GM19455 (cell line): Measurements from ENCODE around the gene GMEB2.
"Not testable (repeated sequence)": the region's sequence is repeated elsewhere in the genome, so short reads cannot be mapped to it uniquely, and the experiment has no call there.

Experiments used
- ATAC-seq: cut with Tn5 transposase; IDR thresholded peaks from one replicate; pipeline ENCODE4 v1.9.1; 2021; ENCODE audit not compliant: unreplicated experiment

Gene GMEB2

GRCh38 chr20:63626424-63627128, at the start of gene GMEB2:
GMEB2 (minus strand) TSS chr20:63627101; CDS start chr20:63619397, 7,704 bp downstream.
- peak; percentile 50 for ATAC-seq

GRCh38 chr20:63675681-63676368, 48.9 kb upstream of the GMEB2 start:
- ATAC-seq, result no peak

- ATAC-seq, result no peak
Measured at GRCh38 chr20:63673951-63674350, 47.0 kb upstream of the GMEB2 start.

GRCh38 chr20:63672666-63673065, 45.8 kb upstream of the GMEB2 start:
- ATAC-seq, result no peak

GRCh38 chr20:63671695-63672094, 44.8 kb upstream of the GMEB2 start:
- not testable (repeated sequence) for ATAC-seq

DNA sequence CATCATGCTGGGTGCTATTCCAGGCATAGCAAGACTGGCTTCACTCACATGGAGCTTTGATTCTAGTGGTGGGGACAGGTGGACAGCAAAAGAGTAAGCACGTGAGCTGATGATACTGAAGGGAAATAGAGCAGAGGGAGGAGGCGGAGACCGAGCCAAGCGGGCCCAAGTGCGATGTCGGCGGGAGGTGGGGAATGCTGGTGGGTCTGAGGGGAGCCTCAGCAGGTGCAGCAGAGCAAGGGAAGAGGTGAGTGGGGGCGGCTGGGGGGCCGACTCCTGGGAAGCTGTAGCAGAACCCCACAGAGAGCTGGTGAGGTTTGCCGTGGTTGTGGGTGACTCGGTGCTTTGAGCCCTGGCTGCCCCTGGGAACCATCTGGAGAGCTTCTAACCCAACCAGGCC, 41.5 kb upstream of the GMEB2 start:
- no peak for ATAC-seq

- ATAC-seq, result no peak
Measured at GRCh38 chr20:63667858-63668257, 41.0 kb upstream of the GMEB2 start.

DNA sequence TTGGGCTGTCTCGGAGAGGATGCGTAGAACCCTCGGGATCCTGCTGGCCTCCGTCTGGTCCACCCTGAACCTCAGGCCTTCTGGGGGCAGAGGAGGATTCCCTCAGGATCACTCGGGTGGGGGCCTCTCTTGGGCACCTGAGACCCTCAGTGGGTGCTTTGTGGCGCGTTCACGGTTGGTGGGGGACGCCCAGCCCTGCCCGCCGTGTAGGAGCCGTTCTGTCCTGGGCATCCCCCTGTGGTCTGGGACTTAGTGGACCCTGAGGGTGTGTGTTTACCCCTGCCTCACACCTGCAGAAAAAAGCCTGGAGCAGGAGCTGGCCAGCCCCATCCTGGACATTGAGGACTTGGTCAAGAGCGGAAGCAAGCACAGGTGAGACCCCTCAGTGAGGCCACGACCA, 38.8 kb upstream of the GMEB2 start:
- no peak for ATAC-seq

DNA sequence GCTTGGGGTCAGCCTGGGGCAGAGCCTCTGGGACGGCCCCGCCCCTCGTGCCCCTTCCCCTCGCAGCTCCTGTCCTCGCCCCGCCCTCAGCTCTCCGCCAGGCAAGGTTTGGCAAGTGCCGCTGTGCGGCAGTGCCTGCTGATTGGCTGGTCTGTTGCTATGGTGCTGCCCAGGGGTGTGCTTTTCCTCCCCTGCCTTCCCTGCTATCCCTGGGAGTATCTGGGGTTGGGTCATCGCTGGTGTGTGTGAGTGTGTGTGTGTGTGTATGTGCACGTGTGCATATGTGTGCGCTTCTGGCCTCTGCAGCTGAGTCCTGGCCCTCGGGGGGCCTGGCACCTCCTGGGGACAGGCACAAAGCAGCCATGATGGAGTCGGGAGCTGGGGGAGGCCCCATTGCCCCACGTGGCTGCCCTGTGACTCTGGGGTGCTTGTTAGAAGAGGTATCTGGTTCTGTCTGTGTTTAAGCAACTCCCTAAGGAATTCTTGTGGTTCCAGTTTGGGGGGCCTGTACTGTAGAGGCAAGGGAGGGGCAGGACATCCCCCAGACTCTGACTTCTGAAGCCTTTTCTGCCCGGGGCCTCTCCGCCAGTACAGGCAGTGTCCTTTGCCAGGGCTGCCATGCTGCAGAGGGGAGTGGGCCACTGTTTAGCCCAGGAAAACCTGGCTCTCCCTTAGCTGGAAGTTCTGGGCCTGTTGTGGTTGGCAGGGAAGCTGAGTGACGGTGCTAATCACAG, 38.1 kb upstream of the GMEB2 start:
- no peak for ATAC-seq

DNA sequence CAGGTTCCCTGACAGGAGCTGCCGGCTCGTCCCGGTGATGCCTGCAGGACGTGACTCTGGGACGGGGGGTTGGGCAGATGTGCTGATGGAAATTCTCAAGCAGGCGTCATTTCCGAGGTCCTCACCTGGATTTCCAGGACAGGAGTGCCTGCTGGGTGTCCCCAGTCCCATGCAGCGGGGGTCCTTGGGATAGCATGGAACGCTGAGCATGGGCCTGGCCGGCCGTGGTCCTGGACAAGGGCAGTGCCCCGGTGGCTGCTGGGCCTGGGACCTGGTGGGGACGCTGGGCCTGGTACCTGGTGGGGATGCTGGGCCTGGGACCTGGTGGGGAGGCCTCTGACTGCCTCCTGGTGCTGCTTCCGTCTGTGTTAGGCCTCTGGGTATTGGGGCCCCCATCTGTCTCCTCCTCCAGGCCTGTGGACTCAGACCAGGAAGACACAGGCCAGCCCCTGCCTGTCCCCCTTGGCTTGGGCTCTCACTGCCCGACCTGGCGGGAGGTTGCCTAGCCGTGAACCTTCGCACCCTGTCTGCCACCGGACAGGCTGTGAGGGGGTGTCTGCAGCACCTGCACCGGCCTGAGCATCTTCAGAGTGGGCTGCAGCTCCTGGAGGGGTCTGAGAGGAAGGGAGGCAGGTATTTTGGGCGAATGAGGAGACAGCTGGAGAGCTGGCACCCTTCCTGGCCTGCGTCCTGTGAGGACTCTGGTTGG, 37.4 kb upstream of the GMEB2 start:
- ATAC-seq, result no peak

- no peak for ATAC-seq
Measured at GRCh38 chr20:63663332-63664066, 36.6 kb upstream of the GMEB2 start.

- no peak for ATAC-seq
Measured at GRCh38 chr20:63662813-63663189, 35.9 kb upstream of the GMEB2 start.

GRCh38 chr20:63661959-63662812, 35.3 kb upstream of the GMEB2 start:
- no peak for ATAC-seq

DNA sequence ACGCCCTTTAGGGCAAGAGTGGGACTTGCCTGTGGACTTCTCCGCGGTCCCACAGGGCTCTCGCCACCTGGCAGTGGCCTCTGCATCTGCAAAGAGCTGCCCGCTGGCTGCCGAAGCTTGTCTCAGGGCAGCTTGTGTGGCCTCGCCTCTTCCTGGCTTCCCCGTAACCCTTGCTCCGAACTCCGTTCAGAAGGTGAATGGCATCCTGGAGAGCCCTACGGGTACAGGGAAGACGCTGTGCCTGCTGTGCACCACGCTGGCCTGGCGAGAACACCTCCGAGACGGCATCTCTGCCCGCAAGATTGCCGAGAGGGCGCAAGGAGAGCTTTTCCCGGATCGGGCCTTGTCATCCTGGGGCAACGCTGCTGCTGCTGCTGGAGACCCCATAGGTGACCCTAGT, 34.2 kb upstream of the GMEB2 start:
- ATAC-seq, result no peak

- ATAC-seq, result no peak
Measured at GRCh38 chr20:63660622-63661021, 33.7 kb upstream of the GMEB2 start.

DNA sequence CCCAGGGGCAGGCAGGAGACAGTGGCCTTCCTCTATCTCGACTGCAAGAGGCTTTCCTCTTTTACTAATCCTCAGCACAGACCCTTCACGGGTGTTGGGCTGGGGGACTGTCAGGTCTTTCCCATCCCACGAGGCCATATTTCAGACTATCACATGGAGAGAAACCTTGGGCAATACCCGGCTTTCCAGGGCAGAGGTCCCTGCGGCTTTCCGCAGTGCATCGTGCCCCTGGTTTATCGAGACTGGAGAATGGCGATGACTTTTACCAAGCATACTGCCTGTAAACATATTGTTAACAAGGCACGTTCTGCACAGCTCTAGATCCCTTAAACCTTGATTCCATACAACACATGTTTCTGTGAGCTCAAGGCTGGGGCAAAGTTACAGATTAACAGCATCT, 33.3 kb upstream of the GMEB2 start:
- ATAC-seq, result not testable (repeated sequence)

DNA sequence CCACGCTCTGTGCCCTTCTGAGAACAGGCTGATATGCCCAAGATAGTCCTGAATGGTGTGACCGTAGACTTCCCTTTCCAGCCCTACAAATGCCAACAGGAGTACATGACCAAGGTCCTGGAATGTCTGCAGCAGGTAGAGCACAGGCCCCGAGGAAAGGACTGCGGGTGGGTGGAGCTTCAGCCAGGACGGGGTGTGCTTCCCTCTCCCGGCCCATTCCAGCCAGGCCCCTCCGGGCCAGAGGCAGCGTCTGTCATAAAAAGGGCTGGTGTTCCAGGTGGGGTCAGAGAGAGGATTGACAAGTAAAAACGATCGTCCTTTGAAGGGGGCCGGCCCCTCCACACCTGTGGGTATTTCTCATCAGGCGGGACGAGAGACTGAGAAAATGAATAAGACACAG, 32.5 kb upstream of the GMEB2 start:
- no peak for ATAC-seq

DNA sequence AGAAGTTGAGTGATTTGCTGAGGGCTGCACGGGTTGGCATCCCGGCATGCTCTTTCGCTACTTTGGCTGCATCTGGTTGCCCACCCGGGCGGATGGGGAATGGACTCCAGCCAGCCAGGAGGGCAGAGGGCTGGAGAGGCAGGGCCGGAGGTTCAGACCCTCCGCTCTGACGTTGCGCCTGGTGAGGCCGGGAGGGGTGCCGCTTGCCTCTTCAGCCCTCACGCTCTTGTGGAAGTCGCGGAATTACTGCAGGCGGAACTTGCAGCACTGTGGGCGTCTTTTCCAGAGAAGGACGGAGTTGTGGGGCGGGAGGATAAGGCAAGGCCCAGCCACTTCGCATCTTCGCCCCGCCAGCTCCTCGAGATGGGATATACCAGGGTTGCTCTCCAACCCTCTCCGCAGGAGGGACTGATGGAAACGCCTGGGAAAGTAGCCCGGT, 31.9 kb upstream of the GMEB2 start:
- ATAC-seq, result peak; percentile 19

DNA sequence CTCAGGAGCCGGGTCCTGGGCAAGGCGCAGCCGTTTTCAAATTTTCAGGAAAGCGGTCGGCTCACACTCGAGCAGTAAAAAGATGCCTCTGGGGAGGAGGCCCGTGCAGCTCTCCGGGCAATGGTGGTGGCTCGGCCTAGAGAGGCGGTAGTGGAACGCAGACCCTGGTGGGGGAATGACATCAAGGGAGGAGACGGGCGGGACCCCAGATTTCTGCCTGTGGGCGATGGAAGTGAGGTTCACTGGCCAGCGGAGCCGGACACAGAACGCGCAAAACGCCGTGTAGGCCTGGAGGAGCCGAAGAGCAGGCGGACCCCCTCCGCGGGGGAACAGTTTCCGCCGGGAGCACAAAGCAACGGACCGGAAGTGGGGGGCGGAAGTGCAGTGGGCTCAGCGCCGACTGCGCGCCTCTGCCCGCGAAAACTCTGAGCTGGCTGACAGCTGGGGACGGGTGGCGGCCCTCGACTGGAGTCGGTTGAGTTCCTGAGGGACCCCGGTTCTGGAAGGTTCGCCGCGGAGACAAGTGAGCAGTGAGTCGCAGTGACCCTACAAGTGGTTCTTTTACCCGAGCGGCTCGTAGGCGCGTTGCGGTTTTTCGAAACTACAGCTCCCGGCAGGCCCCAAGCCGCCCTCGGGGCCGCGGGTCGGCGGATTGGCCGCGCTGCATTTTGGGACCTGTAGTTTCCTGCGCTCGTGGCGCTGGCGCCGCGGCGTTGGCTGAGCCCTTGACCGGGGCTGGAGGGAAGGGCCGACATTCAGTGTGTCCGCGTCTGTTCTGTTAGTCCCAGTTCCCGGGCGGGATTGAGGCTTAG, 31.2 kb upstream of the GMEB2 start, which contains the start of gene RTEL1:
Gene RTEL1, plus strand, starts transcription at position 376 of the 812 bp plus-strand sequence. CDS start 1,091 bp downstream, outside the sequence.
- peak; percentile 79 for ATAC-seq
